Measurements from ENCODE around the gene PPFIBP1. TPM values are rescaled to one million over a fixed set of nuclear protein-coding genes. Genes with fewer than 3 reads are reported as not detected.
A peak's percentile ranks its signal among the peaks of the same experiment; 100 is the strongest.
"Not testable (repeated sequence)": the region's sequence is repeated elsewhere in the genome, so short reads cannot be mapped to it uniquely, and the experiment has no call there.

The PPFIBP1 gene
- total RNA-seq, 1 experiment from 2014 or later, result 17.0 TPM

DNA sequence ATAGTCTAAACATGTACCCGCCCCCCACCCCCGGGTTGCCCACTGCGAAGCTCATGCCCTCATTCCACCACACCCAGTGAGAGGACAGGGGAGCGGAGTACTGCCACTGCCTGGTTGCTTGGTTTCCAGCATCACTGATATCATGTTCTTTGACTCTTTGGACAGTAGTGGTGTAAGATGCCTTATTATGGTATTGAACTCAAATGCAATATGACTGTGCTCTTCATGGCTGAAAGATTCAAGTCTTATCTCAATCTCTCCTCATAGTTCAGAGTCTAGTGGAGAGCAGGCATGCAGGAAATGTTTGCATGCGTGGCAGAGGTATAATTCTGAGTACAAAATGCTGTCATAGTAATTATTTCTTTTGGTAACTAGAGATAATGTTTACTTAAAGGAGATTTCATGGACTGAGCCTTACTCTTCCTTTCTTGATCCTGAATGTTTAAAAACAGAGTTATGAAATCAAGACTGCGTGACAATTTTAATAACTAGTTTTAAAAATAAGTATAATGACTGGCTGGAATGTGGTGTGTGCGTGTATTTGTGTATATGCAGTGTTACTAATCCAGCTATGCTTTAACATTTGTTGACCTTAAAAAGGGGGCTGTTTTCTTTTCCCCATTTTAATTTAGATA lies 116.7 kb downstream of the PPFIBP1 start:
- H3K27me3 ChIP-seq (ENCODE audit: control insufficient read depth, insufficient read depth, low read length); H3K36me3 ChIP-seq (replicated peaks; ENCODE audit: control insufficient read depth, insufficient read depth, low read length); DNase-seq; H3K4me3 ChIP-seq (ENCODE audit: insufficient read depth, low read depth, low read length): not testable (repeated sequence)

- not testable (repeated sequence) for DNase-seq; H3K27me3 ChIP-seq (ENCODE audit: control insufficient read depth, insufficient read depth, low read length); H3K4me3 ChIP-seq (ENCODE audit: insufficient read depth, low read depth, low read length); H3K36me3 ChIP-seq (replicated peaks; ENCODE audit: control insufficient read depth, insufficient read depth, low read length)
Measured at GRCh38 chr12:27642361-27642760, 118.4 kb downstream of the PPFIBP1 start.

DNA sequence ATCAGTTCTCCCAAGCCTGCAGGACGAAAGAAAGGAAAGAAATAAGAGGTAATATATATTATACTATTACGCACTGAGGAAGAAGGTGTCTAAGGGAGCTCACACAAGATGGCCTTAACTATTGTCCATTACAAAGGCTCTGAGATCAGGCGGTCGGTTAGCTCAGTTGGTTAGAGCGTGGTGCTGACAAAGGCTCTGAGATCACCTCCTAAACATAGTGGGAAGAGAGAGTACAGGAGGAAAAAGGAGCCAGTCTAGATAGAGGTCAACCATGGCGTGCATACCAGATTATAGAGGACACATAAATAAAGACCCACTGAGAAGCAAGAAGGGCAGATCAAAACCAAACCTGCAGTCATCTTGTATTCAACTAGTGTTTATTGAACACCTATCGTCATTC lies 118.9 kb downstream of the PPFIBP1 start:
- not testable (repeated sequence) for DNase-seq; H3K4me3 ChIP-seq (ENCODE audit: insufficient read depth, low read depth, low read length); H3K36me3 ChIP-seq (replicated peaks; ENCODE audit: control insufficient read depth, insufficient read depth, low read length); H3K27me3 ChIP-seq (ENCODE audit: control insufficient read depth, insufficient read depth, low read length)

GRCh38 chr12:27644158-27644845 lies 120.3 kb downstream of the PPFIBP1 start:
- H3K36me3 ChIP-seq (replicated peaks; ENCODE audit: control insufficient read depth, insufficient read depth, low read length), result no peaks in the 10 kb centered on the region
- H3K4me3 ChIP-seq (ENCODE audit: insufficient read depth, low read depth, low read length), result no peak overlapping the region
- DNase-seq, result no peak
- no peaks in the 10 kb centered on the region for H3K27me3 ChIP-seq (ENCODE audit: control insufficient read depth, insufficient read depth, low read length)

DNA sequence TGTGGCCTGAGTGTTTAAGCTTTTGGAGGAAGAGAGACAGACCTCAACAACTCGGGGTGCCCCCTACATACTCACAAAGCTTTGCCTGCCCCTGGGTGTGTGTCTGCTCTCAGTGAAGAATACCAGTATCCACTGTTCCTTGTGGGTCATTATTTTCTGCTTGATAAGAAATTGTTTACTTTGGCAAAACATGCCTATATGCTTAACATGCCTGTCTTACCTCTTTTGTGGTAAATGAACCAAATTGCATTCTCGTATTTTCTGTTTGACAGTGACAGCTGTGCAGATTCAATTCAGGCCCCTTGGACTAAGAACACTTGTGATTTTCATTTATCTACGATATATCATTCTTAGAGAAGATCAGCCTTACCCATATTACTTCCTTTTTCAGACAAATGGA lies 121.7 kb downstream of the PPFIBP1 start:
- DNase-seq, result no peak
- no peaks in the 10 kb centered on the region for H3K27me3 ChIP-seq (ENCODE audit: control insufficient read depth, insufficient read depth, low read length)
- H3K36me3 ChIP-seq (replicated peaks; ENCODE audit: control insufficient read depth, insufficient read depth, low read length), result no peaks in the 10 kb centered on the region; the same call in 1 of the 2 replicates
- no peak overlapping the region for H3K4me3 ChIP-seq (ENCODE audit: insufficient read depth, low read depth, low read length)

GRCh38 chr12:27646149-27646548 lies 122.1 kb downstream of the PPFIBP1 start:
- Histone ChIP-seq H3K27me3 (ENCODE audit: control insufficient read depth, insufficient read depth, low read length) (no peaks in the 10 kb centered on the region), H3K36me3 (replicated peaks; ENCODE audit: control insufficient read depth, insufficient read depth, low read length) (no peaks in the 10 kb centered on the region; the same call in 1 of the 2 replicates), H3K4me3 (ENCODE audit: insufficient read depth, low read depth, low read length) (no peak overlapping the region)
- DNase-seq, result no peak

- no peaks in the 10 kb centered on the region for H3K27me3 ChIP-seq (ENCODE audit: control insufficient read depth, insufficient read depth, low read length)
- DNase-seq, result no peak
- no peaks in the 10 kb centered on the region; the same call in 1 of the 2 replicates for H3K36me3 ChIP-seq (replicated peaks; ENCODE audit: control insufficient read depth, insufficient read depth, low read length)
- no peak overlapping the region for H3K4me3 ChIP-seq (ENCODE audit: insufficient read depth, low read depth, low read length)
Measured at GRCh38 chr12:27650011-27650410, 126.0 kb downstream of the PPFIBP1 start.

DNA sequence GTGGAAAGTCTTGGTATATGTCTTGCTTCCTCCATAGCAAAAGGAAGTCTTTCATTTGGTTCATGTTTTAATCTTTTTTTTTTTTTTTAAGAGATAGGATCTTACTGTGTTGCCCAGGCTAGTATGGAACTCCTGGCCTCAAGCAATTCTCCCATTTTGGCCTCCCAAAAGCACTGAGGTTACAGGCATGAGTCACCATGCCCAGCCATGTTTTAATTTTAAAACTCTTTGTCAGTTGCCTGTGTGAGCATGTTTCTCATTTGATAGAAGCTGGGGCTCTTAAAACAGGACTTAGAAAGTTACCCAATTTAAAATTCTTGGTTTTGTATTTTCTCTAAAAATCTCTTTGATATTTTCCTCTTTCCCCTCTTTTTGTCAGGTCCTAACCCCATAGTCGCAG lies 127.2 kb downstream of the PPFIBP1 start:
- no peak for DNase-seq
- Histone ChIP-seq H3K27me3 (ENCODE audit: control insufficient read depth, insufficient read depth, low read length) (no peaks in the 10 kb centered on the region), H3K36me3 (replicated peaks; ENCODE audit: control insufficient read depth, insufficient read depth, low read length) (no peaks in the 10 kb centered on the region; the same call in 1 of the 2 replicates), H3K4me3 (ENCODE audit: insufficient read depth, low read depth, low read length) (no peak overlapping the region)

GRCh38 chr12:27652174-27652763 lies 128.3 kb downstream of the PPFIBP1 start:
- Histone ChIP-seq H3K36me3 (replicated peaks; ENCODE audit: control insufficient read depth, insufficient read depth, low read length) (no peaks in the 10 kb centered on the region; the same call in 1 of the 2 replicates), H3K4me3 (ENCODE audit: insufficient read depth, low read depth, low read length) (no peak overlapping the region), H3K27me3 (ENCODE audit: control insufficient read depth, insufficient read depth, low read length) (no peaks in the 10 kb centered on the region)
- DNase-seq, result peak; percentile 44

GRCh38 chr12:27653661-27654060 lies 129.7 kb downstream of the PPFIBP1 start:
- no peak for DNase-seq
- Histone ChIP-seq H3K4me3 (ENCODE audit: insufficient read depth, low read depth, low read length) (no peak overlapping the region), H3K27me3 (ENCODE audit: control insufficient read depth, insufficient read depth, low read length) (no peaks in the 10 kb centered on the region), H3K36me3 (replicated peaks; ENCODE audit: control insufficient read depth, insufficient read depth, low read length) (no peaks in the 10 kb centered on the region; the same call in 1 of the 2 replicates)

GRCh38 chr12:27655476-27655875 lies 131.5 kb downstream of the PPFIBP1 start:
- not testable (repeated sequence) for H3K27me3 ChIP-seq (ENCODE audit: control insufficient read depth, insufficient read depth, low read length); H3K36me3 ChIP-seq (replicated peaks; ENCODE audit: control insufficient read depth, insufficient read depth, low read length); DNase-seq

DNA sequence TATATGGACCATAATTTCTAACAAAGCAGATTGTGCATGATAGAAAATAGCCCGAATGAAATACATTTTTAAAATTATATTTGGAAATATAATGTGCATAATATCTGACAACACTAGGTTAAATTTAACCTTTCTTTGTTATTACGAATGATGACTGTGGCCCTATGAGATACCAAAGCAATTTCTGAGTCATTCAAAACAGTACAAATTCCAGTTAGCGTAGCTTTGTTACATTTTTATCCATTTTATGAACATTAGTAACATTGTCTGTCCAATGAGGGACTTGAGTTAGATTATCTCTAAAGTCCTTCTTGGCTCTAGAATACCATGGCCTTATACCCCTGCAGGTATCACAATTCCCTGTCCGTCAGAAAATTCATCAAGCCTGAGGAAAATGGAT lies 133.3 kb downstream of the PPFIBP1 start:
- Histone ChIP-seq H3K36me3 (replicated peaks; ENCODE audit: control insufficient read depth, insufficient read depth, low read length) (no peaks in the 10 kb centered on the region), H3K4me3 (ENCODE audit: insufficient read depth, low read depth, low read length) (no peak overlapping the region), H3K27me3 (ENCODE audit: control insufficient read depth, insufficient read depth, low read length) (no peaks in the 10 kb centered on the region)
- DNase-seq, result no peak

More at GRCh38 chr12:27655476-27655875, 131.5 kb downstream of the PPFIBP1 start:
- not testable (repeated sequence) for H3K4me3 ChIP-seq (ENCODE audit: insufficient read depth, low read depth, low read length)

GRCh38 chr12:27665704-27666103 lies 141.7 kb downstream of the PPFIBP1 start:
- no peak for DNase-seq
- Histone ChIP-seq H3K27me3 (ENCODE audit: control insufficient read depth, insufficient read depth, low read length) (no peaks in the 10 kb centered on the region), H3K4me3 (ENCODE audit: insufficient read depth, low read depth, low read length) (no peak overlapping the region), H3K36me3 (replicated peaks; ENCODE audit: control insufficient read depth, insufficient read depth, low read length) (no peaks in the 10 kb centered on the region; the same call in 1 of the 2 replicates)

DNA sequence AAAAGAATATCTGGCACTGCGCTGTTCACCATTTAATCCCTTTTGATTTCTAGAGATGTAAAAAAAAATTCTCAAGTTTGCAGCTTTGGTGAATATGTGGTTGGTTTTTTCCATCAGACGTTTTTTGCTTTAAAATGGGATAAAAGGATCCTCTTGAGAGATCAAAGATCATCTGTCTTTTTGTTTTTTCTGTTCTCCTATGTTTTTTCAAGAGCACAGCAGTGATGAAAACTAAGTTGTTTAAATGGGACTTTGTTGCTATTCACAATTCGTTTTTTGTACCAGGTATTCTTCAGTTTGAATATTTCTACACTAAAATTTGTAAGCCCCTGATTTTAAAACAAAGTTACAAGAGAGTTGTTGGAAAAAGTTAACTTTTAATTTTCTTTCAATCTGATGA lies 142.5 kb downstream of the PPFIBP1 start:
- no peaks in the 10 kb centered on the region; the same call in 1 of the 2 replicates for H3K36me3 ChIP-seq (replicated peaks; ENCODE audit: control insufficient read depth, insufficient read depth, low read length)
- H3K27me3 ChIP-seq (ENCODE audit: control insufficient read depth, insufficient read depth, low read length), result no peaks in the 10 kb centered on the region
- H3K4me3 ChIP-seq (ENCODE audit: insufficient read depth, low read depth, low read length), result no peak overlapping the region
- no peak for DNase-seq

- no peak overlapping the region for H3K4me3 ChIP-seq (ENCODE audit: insufficient read depth, low read depth, low read length)
- H3K36me3 ChIP-seq (replicated peaks; ENCODE audit: control insufficient read depth, insufficient read depth, low read length), result no peaks in the 10 kb centered on the region; the same call in 1 of the 2 replicates
- no peak for DNase-seq
- no peaks in the 10 kb centered on the region for H3K27me3 ChIP-seq (ENCODE audit: control insufficient read depth, insufficient read depth, low read length)
Measured at GRCh38 chr12:27667540-27667939, 143.5 kb downstream of the PPFIBP1 start.

Measured in H7 (cell line).